HepG2 (cell line): Measurements from ENCODE around the gene AP3D1. TPM values are rescaled to one million over a fixed set of nuclear protein-coding genes. Genes with fewer than 3 reads are reported as not detected.
A peak's percentile ranks its signal among the peaks of the same experiment; 100 is the strongest.

Source experiments
- DR1 ChIP-seq: sonication (generic); formaldehyde crosslinking; IDR thresholded peaks from 2 replicates; pipeline ENCODE4 v1.8.0; 2021; ENCODE audit warnings: mild to moderate bottlenecking, missing genetic modification reagents, inconsistent platforms
- DRAP1 ChIP-seq: IDR thresholded peaks from 2 replicates; pipeline ENCODE4 v1.6.1; 2016; ENCODE audit warnings: missing genetic modification reagents, missing compliant biosample characterization
- FOXK2 ChIP-seq: fragments of 450-650 bp; IDR thresholded peaks from 2 replicates; pipeline ENCODE4 v1.6.1; 2016
- KAT7 ChIP-seq: IDR thresholded peaks from 2 replicates; pipeline ENCODE4 v1.6.1; 2018; ENCODE audit warnings: borderline replicate concordance, missing compliant biosample characterization
- KLF9 ChIP-seq: IDR thresholded peaks from 2 replicates; pipeline ENCODE4 v1.6.1; 2016; ENCODE audit warnings: low read depth
- TFAP4 ChIP-seq: sonication (generic); IDR thresholded peaks from 2 replicates; pipeline ENCODE4 v1.6.1; 2016; ENCODE audit warnings: low read depth, borderline replicate concordance
- ZNF234 ChIP-seq: sonication (generic); formaldehyde crosslinking; conservative IDR thresholded peaks from 2 replicates; pipeline ENCODE4 v1.5.1; 2020; ENCODE audit warnings: mild to moderate bottlenecking, missing genetic modification reagents
- ZNF407 ChIP-seq: sonication (generic); formaldehyde crosslinking; IDR thresholded peaks from one replicate; pipeline ENCODE4 v1.5.1; 2020; ENCODE audit warnings: mild to moderate bottlenecking, missing genetic modification reagents; ENCODE audit errors: not compliant biosample characterization
- ZNF513 ChIP-seq: sonication (generic); formaldehyde crosslinking; conservative IDR thresholded peaks from 2 replicates; pipeline ENCODE4 v1.5.0; 2020; ENCODE audit warnings: missing genetic modification reagents
- ZSCAN12 ChIP-seq: sonication (generic); formaldehyde crosslinking; IDR thresholded peaks from 2 replicates; pipeline ENCODE4 v1.9.0; 2021; ENCODE audit warnings: mild to moderate bottlenecking, missing genetic modification reagents
- polyA plus RNA-seq, 8 experiments: library from polyadenylated mRNA; depleted of rRNA in 3 of 8; stranded (reverse) in 7 of 8; unstranded in 1 of 8; fragments of >200 nt; fragmentation: Illumina TruSeq in 4 of 8; extraction: Trizol in 4 of 8; gene quantifications; 2 replicates each; pipeline versions ENCODE4 v1.2.1 to v1.2.3, GENCODE V29; 2011 to 2016; ENCODE audit warnings: low read depth in 4 of 8, missing spikeins in 1 of 8, mixed read lengths in 1 of 8; ENCODE audit not compliant: insufficient read depth in 1 of 8
- total RNA-seq, 5 experiments: library from RNA; depleted of rRNA; stranded (reverse); fragments of >200 nt; fragmentation: Illumina TruSeq; extraction: Trizol; gene quantifications; 2 replicates each; pipeline ENCODE4 v1.2.3, GENCODE V29; 2016; ENCODE audit warnings: low read depth in 1 of 5
- TF ChIP-seq, protein P1 (sequence below): sonication (generic); formaldehyde crosslinking; IDR thresholded peaks from 2 replicates; pipeline ENCODE4 v1.4.0; 2020; ENCODE audit warnings: missing genetic modification reagents, mild to moderate bottlenecking, borderline replicate concordance

Gene AP3D1
- total and polyA plus RNA-seq, 2 of the 13 experiments (the other 11 are each of a cell fraction or from before 2014, with no cell fraction given): 68.0 to 82.6 TPM

- TF ChIP-seq, protein P1, sequence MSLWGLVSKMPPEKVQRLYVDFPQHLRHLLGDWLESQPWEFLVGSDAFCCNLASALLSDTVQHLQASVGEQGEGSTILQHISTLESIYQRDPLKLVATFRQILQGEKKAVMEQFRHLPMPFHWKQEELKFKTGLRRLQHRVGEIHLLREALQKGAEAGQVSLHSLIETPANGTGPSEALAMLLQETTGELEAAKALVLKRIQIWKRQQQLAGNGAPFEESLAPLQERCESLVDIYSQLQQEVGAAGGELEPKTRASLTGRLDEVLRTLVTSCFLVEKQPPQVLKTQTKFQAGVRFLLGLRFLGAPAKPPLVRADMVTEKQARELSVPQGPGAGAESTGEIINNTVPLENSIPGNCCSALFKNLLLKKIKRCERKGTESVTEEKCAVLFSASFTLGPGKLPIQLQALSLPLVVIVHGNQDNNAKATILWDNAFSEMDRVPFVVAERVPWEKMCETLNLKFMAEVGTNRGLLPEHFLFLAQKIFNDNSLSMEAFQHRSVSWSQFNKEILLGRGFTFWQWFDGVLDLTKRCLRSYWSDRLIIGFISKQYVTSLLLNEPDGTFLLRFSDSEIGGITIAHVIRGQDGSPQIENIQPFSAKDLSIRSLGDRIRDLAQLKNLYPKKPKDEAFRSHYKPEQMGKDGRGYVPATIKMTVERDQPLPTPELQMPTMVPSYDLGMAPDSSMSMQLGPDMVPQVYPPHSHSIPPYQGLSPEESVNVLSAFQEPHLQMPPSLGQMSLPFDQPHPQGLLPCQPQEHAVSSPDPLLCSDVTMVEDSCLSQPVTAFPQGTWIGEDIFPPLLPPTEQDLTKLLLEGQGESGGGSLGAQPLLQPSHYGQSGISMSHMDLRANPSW (CRISPR knock-in tag): 0 out of 2 replicates have a peak, but pooled peaks have one; percentile 56
- TF ChIP-seq ZNF513 (CRISPR knock-in tag): no peak
- TF ChIP-seq DR1: peak; percentile 98
- peak; percentile 99 for TF ChIP-seq DRAP1 (CRISPR knock-in tag)
- peak; percentile 55 for TF ChIP-seq ZNF407 (CRISPR knock-in tag)
- no peak for TF ChIP-seq ZNF234 (CRISPR knock-in tag)
- TF ChIP-seq KAT7 (CRISPR knock-in tag): no peak
- TF ChIP-seq ZSCAN12 (CRISPR knock-in tag): no peak
- no peak for TF ChIP-seq FOXK2
- peak; percentile 50; the same call in 1 of the 2 replicates for TF ChIP-seq KLF9 (CRISPR knock-in tag)
- TF ChIP-seq TFAP4: no peak
Observed at GRCh38 chr19:2050991-2051772, 100.2 kb downstream of the AP3D1 start, which contains the start of gene MKNK2 (continued).
